Epithelial cell of prostate (primary cell): ENCODE measurements around the gene TECPR2.

Source experiments
- DNase-seq: peaks from one replicate; pipeline ENCODE4 v3.0.0-alpha.2; 2011; ENCODE audit warnings: low read depth, low spot score
- H3K27ac ChIP-seq: fragments of 450-650 bp; 2 replicates; pipeline ENCODE4 v1.5.1; 2017; ENCODE audit warnings: mild to moderate bottlenecking

The TECPR2 gene

DNA sequence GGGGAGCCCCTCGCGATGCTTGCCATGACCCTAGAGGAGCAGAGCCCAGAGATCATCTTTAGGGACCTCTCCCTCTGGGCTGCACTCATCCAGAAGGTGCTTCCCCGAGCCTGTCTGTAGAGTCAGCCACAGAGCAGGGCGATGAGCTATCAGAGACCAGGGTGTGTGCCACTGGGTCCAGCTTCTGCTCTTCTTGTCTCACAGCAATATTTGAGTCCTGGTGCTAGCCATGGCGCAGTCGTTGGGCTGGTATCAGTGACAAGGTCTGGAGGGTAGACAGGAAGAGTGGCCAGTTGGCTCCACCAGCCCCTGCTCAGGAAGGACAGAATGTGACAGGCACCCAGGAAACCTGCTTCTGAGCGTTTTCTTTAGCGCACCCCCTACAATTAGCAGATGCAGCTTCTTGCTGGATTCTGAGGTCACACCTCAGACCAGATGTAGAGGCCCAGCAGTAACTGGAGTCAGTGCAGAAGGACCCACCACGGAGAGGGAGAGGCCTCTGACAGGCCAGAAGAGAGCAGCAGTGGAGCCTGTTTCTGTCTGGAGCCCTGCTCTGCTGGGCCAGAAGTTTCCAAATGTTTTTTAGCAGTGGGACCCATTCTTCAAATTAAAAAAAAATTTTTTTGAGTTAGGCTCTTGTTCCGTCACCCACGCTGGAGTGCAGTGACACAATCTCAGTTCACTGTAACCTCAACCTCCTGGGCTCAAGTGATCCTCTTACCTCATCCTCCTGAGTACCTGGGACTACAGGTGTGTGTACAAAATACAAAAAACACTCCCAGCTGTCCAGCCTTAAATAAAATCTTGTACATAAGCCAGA is 123.2 kb downstream of the TECPR2 start:
- DNase-seq, result no peak
- H3K27ac ChIP-seq, result no peak overlapping the region

DNA sequence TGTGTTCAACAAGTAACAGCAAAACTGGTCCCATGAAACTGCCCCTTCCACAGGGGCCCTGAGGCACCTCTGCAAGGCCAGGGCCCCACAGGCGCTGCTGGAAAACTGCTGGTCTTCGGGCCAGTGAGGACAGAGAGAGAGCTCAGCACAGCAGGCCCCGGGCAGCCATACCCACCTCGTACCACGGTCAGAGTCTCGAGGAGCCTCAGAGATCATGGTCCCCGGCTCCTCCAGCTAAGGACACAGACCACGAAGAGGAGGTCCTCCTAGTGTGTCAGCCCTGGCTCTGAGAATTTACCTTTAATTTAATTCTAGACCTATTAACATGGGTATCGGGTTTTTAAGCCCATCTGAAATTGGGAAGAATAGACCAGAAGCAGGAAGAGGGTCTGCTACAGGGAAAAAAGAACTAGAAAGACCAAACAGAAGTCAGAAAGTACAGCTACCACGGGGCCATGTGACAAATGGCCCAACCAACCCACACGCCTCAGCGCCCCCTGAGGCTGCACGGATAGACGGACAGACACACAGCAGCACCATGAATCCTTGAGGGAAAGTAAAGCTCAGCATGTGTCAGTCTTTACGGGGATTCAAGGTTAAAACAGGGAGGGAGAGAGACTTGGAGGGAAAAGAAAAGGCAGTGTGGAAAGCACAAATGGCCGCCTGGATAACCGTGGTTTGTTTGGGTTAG is 123.9 kb downstream of the TECPR2 start:
- DNase-seq, result no peak

DNA sequence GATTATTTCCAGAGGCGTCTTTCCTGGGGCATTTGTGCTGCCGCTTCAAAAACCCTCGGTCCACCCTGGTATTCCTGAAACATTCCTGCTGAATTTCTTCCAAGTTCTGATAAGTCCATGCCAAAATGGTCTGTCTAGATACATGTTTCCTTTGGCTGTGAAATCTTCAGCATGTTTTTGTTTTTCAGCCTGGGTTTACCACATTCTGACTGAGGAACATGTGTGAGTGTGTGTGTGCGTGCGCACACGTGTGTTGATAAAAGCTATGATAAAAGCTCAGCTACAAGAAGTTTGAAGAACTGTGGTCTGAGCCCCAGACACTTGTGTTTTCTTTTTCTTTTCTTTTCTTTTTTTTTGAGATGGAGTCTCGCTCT is 124.5 kb downstream of the TECPR2 start:
- H3K27ac ChIP-seq, result no peak overlapping the region
- no peak for DNase-seq

More for the DNA sequence above, 123.9 kb downstream of the TECPR2 start:
- H3K27ac ChIP-seq, result no peak overlapping the region

DNA sequence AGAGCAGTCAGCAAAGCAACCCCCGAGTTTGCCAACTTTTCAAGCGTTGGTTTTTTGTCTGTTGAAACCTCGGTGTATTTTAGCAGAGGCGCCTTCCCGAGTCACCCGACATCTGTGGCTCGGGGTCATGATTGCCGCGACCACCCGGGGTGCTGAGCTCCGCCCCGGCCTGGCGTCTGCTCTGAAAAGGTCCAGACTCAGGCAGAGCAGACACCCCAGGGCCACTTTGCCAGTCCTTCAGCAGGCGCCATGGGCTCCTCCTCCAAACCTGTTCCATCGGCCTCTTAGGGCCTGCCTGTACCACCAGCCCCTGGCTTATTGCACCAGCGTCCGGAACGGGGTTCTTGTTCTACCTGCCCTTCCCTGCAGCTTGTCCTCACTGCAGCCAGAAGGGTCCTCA is 127.7 kb downstream of the TECPR2 start:
- peak overlapping the region; percentile 70 for H3K27ac ChIP-seq
- no peak for DNase-seq

DNA sequence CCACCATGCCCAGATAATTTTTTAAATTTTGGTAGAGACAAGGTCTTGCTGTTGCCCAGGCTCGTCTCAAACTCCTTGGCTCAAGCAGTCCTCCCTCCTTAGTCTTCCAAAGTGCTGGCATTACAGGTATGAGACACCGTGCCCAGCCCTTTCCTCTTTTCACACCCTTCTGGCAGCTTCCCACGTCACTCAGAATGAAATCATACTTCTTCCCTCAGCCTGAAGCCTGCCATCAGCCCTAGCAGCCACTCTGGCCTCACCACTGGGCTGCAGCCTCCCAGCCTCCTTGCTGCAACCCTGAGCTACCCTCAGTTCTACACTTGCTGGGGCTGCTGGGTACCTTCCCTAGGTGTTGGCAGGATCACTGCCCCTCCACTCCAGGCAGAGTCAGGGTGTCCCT is 128.6 kb downstream of the TECPR2 start:
- H3K27ac ChIP-seq, result peak overlapping the region; percentile 70
- peak; percentile 14 for DNase-seq

DNA sequence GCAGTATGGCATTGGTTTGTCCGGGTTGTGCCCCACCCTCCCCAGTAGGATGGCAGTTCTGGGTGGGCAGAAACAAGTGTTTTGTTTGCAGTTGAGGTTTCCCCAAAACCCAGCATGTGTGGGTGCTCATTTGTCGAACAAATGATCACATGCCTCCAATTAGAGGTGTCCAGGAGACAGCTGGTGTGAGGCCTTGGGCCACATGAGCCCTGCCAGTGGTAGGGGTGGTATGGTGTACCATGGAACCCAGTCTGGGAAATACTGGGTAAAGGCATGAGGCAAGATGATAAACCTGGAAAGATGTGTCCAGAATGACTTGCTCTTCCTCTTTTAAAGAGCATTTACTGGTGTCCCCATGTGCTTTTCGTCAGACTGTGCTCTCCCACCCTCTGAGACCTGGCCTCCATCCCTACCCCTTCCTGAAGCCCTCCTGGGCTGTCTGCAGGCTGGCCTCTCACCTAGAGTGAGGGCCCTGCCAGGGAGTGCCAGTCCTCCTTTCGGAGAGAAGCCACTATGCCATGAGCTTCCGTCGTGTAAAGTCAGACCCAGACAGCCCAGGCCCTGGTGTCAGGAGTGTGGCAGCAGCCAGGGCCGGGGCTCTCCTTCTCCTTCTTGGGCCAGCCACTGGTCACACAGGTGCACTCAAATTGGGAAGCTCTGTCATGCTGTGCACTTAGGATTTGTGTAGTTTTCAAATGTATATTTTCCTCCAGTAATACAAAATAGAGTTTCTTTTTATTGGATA is 129.2 kb downstream of the TECPR2 start:
- H3K27ac ChIP-seq, result peak overlapping the region; percentile 70
- DNase-seq, result no peak

DNA sequence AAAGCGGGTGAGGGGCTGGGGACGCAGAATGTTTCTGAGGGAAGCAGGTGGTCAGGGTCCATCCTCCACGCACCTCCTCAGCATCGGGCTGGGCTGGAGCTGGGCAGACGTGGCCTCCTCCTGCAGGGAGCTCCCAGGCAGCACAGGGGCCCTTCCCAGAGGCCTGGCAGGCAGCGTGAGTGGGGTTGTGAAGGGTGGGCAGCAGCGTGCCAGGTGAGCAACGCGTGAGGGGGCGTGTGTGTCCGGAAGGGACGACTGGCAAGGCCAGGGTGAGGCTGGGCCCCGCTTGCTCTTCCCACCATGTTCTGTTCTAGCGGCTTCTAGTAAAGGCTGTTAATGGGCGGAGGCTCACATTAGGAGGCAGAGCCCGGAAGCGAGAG is 129.8 kb downstream of the TECPR2 start:
- no peak for DNase-seq
- no peak overlapping the region for H3K27ac ChIP-seq

DNA sequence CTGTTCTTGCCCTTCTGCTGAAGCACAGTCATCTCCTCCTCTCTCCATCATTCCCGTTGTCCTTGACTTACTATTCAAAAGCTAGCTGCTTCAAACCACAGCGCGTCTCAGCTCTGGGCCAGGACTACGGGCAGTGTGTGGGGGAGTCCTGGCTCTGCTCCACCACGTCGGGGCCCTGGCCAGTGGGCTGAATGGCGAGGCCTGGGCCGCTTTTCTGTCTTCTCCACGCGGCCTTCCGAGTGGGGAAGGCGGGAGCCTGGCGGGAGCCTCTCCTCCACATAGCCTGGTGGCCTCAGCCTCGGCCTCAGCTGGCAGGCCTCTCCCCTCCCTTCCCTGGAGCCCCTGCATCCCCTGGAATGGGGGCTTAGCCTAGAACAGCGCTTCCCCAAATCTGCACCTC is 130.4 kb downstream of the TECPR2 start:
- no peak for DNase-seq
- no peak overlapping the region for H3K27ac ChIP-seq

DNA sequence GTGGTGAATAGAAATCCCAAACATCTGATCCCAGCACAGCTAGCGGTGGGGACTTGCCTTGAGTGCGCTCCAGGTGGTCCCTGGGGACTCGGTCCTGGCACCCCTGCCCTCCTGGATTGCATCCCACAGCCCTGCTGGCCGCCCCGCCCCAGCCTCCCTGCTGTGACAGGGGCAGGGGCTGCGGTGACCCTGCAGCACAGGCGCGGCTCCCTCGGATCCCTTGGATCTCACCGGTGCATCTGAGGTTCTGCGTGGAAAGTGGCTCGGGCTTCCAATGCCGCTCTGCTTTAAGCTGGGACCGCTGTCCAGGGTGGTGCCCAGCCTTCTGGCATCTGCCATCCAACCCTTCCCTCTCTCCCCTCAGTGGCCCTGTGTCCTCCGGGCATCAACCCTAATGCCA is 130.8 kb downstream of the TECPR2 start:
- no peak overlapping the region for H3K27ac ChIP-seq

DNA sequence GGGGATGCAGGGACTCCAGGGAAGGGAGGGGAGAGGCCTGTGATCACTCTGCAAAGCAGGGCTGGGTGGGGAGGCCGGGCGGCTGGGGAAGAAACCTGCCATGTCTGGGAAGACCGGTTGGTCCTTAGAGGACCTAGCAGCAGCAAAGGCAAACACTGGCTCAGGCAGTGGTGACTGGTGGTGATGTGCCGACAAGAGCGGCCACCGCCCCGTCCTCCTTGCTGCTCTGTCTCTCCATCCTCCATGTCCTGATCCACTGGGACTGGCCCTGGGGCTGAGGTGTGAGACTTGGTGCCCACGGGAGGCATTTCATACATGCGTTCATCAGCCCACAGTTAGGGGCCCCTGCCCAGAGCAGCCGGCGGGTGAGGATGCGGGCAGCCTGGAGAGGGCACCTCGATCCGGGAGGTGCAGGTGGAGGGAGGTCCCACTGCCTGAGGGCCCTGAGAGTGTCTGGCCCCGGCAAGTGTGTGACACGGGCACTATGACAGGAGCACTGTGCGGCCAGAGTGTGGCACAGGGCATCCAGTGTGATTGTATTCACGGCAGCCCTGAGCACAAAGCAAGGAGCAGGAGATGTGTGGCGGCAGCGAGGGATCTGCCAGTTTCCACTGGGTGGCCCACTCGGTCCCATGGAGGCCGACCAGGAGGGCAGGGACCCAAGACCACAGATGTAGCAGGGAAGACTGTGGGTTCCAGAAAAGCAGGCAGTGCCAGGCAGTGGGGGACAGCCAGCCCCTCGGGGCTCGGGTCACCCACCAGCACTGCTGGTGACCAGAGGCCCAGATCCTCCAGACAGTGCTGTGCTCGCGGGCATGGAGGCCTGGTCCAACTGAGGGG is 133.0 kb downstream of the TECPR2 start:
- no peak overlapping the region for H3K27ac ChIP-seq
- no peak for DNase-seq

More for the DNA sequence above, 130.8 kb downstream of the TECPR2 start:
- no peak for DNase-seq

DNA sequence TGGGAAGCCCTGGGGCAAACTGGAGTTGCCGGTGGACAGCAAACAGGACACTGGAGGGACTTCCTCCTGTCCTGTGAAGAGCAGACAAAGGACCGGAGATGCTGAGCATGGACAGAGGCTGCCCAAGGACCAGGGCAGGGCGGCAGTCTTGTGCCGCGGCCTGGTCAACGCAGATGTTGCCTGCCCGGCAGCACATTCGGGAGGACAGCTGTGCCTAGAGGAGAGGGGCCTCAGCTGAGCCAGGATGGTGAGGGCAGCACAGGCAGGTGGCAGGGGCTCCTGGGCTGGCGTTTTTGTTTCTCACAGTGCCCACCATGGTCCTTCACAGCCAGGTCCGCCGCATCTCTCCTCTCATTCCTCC is 133.6 kb downstream of the TECPR2 start:
- DNase-seq, result no peak
- H3K27ac ChIP-seq, result no peak overlapping the region

DNA sequence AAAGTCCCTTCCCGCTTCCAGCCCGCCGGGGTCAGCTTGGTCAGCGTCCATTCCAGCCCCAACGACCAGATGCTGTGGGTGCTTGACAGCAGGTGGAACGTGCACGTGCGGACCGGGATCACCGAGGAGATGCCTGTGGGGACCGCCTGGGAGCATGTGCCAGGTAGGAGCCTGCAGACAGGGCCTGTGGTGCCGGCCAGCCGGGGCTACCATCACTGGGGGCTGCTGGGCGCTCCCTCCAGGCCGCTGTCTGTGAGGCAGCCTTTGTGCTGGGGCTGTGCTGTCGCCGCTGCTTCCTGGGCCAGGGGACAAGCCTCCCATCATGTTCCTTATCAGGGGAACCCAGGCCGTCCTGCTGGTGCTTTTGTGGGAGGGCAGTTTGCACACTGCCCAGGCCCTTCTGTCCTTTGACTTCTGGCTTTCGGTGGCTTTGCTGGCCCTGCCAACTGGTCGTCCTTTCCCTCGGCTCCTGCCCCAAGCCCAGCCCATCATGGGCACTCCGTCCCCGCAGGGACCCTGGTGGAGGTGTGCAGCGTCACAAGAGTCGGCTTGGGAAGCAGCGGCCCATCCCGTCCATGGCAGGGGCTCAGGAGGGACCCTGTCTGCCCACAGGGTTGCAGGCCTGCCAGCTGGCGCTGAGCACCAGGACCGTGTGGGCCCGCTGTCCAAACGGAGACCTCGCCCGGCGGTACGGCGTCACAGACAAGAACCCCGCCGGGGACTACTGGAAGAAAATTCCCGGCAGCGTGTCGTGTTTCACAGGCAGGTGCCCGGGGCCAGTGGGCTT is 134.4 kb downstream of the TECPR2 start:
- H3K27ac ChIP-seq, result no peak overlapping the region
- DNase-seq, result no peak

DNA sequence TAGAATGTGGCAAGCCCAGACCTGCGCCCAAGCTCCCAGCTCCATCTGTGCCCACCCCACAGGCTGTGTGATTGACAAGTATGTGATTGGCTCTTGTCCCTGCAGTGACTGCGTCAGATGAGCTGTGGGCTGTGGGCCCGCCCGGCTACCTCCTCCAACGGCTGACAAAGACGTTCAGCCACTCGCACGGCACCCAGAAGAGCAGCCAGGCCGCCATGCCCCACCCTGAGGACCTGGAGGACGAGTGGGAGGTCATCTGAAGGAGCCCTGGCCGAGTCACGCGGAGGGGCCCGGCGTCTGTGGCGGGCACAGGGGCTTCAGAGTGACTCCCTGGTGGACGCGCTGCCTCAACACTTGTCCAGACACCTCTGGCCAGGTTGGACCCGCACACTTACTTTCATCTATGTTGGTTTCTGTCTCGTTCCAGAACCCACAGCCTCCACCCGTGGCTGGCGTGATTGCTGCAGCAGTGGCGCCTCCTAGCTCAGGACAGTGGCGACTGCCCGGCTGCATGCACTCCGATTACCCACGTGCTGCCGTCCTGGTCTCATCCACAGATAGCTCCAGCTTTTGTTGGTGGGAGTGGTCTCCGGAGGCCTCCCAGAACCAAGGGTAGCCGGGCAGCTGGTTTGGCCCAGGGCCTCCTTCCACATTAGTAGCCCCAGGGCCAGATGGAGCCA is 135.4 kb downstream of the TECPR2 start:
- no peak for DNase-seq
- no peak overlapping the region for H3K27ac ChIP-seq

DNA sequence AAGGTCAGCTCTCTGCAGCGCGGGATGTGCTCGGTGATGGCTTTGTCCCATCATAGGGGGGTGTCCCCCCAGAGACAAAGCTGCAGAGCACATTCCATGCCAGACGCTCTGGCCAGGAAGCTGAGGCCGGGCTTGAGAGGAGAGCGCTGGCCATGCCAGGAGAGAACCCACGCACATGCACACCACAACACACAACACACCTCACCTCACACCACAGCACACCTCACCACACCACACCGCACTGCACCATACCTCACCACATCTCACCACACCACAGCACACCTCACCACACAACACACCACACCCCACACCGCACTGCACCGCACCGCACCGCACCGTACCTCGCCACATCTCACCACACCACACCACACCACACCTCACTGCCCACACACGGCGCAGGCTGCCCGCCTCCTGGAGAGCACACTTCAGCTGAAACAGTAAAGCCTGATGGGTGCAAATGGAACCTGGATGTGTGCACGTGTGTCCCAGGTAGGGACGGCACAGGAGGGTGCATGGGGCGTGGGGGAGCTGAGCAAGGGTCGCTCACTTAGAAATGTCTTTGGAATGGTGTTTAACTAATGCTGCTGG is 136.0 kb downstream of the TECPR2 start:
- DNase-seq, result no peak
- no peak overlapping the region for H3K27ac ChIP-seq

DNA sequence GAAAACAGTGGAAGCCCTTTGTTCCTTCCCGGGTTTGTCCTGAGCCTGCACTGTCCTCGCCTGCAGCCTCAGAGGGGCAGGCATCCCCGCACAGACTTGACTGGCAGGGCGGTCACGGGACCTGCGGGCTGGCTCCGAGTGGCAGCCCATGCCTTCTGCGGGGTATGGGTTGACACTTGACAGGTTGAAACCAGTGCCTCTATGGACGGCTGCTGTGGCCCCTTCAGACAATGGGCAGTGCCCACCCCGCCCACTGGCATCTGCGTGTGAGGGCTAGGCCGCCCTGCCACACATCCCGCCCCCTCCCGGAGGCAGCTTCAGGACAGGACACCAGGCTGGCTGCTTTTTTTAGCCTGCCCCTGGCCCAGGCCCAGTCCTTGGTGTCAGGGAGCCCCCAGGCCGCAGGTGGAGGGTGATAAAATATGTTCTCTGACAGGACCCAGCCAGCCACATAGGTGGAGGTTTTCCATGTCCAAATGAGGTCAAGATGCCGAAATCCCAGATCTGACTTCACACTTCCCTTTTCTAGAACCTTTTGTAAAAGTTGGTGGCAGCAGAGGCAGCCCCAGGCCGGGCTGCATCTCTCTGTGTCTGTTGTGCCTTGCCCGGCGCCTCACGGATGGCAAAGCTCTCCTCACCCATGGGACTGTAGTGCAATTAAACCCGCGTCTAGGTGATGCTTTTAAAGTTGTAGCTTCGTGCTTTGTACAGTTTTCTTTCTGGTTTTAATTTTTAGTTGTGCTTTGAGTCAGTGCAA is 136.8 kb downstream of the TECPR2 start:
- no peak for DNase-seq

DNA sequence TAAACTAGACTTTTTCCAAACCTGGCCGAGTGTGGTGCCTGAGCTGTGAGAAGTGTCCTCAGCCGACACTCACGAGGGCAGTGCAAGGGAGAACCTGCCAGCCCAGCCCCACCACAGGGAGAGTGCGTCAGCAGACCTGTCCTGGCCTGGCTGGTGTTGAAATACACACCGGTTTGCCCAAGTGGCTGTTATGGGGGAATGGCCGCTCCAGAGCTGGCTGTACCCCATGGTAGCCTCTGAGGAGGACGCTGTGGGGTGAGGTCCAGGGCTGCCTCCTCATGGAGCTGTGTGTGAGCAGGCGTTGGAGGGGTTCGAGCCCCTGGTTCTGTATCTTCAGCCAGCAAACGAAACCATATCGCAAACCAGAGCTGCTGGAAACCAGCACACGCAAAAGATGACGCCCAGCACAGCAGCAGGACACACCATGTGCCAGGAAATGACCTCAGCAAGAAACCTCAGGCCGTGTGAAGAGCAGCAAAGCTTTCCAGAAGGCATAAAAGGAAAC is 137.5 kb downstream of the TECPR2 start:
- H3K27ac ChIP-seq, result peak overlapping the region; percentile 92
- DNase-seq, result peak; percentile 77

More for the DNA sequence above, 136.8 kb downstream of the TECPR2 start:
- peak overlapping the region; percentile 92 for H3K27ac ChIP-seq

DNA sequence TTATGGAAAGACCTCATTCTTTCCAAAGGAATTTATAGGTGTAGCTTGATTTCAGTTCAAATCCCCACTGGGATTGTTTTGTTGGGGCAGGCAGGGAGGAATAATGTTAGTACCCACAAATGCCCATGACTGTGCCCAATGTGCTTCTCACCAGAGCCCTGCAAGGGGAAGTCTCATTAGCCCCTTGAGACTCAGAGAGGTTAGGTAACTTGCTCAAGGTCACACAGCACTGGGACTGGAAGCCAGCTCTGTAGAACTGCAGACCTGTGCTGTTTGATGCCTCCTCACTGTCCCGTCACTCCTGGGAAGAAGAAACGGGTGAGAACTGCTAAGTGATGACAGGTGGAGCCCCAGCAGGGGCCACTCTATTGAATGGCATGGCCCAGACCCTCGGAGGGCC is 138.0 kb downstream of the TECPR2 start:
- peak overlapping the region; percentile 92 for H3K27ac ChIP-seq
- no peak for DNase-seq
